Stimulated activated CD8-positive, alpha-beta memory T cell treated with anti-CD3 and anti-CD28 coated beads, Interleukin-15, amount 100 ng/mL, for 24 hours (primary cell): ENCODE measurements around the gene POMT2.
"Not testable (repeated sequence)": the region's sequence is repeated elsewhere in the genome, so short reads cannot be mapped to it uniquely, and the experiment has no call there.

ENCODE experiments used
- DNase-seq: peaks from one replicate; pipeline ENCODE4 v3.0.0-alpha.2; 2020; ENCODE audit warnings: low read depth

POMT2 gene, protein sequence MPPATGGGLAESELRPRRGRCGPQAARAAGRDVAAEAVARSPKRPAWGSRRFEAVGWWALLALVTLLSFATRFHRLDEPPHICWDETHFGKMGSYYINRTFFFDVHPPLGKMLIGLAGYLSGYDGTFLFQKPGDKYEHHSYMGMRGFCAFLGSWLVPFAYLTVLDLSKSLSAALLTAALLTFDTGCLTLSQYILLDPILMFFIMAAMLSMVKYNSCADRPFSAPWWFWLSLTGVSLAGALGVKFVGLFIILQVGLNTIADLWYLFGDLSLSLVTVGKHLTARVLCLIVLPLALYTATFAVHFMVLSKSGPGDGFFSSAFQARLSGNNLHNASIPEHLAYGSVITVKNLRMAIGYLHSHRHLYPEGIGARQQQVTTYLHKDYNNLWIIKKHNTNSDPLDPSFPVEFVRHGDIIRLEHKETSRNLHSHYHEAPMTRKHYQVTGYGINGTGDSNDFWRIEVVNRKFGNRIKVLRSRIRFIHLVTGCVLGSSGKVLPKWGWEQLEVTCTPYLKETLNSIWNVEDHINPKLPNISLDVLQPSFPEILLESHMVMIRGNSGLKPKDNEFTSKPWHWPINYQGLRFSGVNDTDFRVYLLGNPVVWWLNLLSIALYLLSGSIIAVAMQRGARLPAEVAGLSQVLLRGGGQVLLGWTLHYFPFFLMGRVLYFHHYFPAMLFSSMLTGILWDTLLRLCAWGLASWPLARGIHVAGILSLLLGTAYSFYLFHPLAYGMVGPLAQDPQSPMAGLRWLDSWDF

DNA sequence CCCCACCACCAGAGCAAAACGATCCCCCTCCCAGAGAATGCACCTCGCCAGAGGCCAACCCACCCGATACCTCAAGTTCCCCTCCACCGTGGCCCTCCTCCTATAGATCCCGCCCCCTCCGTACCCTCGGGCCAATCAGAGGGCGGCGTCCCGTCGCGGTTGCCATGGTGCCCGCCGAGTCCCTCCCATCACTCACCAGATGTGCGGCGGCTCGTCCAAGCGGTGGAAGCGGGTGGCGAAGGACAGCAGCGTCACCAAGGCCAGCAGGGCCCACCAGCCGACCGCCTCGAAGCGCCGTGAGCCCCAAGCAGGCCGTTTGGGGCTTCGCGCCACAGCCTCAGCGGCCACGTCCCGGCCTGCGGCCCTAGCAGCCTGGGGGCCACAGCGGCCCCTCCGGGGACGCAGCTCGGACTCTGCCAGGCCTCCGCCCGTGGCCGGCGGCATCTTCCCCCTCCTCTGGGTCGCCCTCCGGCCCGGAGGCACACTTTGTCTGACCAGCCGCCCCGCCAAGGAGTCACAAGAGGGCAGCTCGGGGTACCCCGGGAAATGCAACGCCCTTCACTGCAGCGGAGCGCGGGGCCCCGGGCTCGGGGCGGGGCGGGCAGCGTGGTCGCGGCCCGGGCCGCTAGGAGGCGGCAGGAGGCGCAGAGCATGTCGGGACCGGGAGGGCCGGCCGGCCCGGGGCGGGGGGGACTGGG lies at the start of gene POMT2:
POMT2 (minus strand) TSS at position 646 of the 698 bp plus-strand sequence; CDS start at position 444, 202 bp downstream.
- peak; percentile 78 for DNase-seq

DNA sequence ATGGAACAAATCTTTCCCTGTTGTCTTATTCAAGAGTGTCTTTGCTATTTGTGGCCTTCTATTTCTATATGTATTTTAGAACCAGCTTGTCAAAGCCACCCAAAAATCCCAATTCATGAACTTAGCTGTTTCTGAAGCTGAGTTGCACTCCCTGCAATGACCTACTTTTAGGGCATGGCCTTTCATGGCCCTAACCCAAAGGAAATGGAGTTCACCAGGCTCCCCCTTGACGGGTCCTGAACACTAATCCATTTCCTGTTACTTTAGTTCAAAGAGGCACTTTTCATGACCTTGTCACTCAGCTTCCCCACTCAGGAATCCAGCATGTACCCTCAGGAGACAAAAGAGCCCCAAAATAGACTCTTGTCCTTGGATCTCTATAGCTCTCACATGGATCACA lies 48.6 kb upstream of the POMT2 start:
- no peak for DNase-seq

DNA sequence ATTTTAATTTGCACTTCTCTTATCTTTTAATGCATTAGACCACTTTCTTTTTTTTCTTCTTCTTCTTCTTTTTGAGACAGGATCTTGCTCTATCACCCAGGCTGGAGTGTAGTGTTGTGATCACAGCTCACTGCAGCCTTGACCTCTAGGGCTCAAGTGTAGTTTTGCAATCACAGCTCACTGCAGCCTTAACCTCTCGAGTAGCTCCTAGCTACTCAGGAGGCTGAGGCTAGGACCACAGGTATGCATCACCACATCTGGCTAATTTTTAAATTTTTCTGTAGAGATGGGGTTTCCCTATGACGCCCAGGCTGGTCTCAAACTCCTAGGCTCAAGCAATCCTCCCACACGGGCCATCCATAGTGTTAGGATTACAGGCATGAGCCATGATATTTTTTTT lies 43.5 kb upstream of the POMT2 start:
- DNase-seq, result no peak

DNA sequence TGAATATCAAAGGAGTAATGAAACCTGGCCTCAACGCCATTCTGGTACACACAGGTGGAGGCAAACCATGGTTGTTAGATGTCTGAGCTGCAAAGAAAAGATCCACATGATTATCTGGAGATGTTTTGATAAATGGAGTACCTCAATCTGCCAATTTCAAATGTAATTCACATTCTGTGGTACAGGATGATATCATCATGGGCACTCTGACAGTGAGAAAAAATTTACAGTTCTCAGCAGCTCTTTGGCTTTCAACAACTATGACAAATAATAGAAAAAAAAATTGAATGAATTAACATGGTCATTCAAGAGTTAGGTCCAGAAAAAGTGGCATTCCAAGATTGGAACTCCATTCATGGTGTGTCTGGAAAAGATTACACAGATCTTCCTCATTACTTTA lies 38.9 kb upstream of the POMT2 start:
- no peak for DNase-seq

DNA sequence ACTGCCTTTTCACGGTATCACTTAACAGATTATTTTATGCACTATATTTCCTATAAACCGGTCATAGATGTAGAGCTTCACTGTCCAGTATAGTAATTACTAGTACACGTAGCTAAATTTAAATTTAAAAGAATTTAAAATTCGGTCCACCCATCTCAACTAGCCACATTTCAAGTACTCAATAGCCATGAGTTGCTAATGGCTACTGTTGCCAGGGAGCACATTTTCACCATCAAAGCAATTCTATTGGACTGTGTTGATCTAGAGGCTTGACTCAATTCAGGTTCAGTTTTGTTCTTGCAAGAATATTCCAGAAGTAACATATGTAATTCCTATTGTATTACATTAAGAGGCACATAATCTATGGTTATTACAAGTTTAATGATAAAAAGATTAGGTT lies 36.2 kb upstream of the POMT2 start:
- DNase-seq, result no peak

DNA sequence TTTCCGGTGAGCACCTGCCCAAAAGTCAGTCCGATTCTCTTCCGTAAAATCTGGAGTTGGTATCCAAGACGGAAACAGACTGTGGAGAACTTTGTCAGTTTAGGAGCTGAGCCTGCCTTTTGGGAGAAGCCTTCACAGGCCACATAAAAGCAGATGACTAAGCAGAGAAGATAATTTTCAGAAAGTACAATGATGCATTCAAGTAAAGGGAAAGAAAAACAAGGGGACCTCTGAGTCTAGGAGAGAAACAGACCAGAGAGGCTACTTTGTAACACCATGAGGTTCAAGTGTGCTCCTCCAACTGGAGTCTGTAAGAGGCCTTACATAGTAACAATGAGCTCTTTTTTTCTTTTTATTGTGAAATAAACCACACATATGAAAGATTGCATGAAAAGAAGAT lies 35.1 kb upstream of the POMT2 start:
- no peak for DNase-seq

DNA sequence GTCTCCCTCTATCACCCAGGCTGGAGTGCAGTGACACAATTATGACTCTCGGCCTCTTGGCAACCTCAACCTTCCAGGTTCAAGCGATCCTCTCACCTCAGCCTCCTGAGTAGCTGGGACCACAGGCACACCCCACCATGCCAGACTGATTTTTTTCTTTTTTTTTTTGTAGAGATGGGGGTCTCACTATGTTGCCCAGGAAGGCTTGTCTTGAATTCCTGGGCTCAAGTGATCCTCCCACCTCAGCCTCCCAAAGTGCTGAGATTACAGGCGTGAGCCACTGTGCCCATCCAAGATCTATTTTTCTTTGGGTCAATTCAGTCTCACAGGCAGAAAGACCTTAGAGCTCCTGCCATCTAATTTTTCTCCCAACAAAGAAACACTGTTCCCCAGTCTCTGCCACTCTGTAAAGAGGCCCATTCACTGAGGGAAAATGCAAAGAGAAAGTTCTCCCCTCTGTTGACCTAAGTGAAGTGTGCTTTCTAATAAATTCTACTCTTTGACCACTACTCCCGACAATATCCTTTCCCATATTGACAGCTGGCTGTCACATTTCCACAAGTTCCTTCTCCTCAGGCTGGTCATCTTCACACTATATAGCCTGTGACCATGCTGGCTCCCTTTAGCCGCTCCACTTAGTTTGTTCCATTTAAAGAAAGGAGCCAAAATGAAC lies 32.9 kb upstream of the POMT2 start:
- no peak for DNase-seq

DNA sequence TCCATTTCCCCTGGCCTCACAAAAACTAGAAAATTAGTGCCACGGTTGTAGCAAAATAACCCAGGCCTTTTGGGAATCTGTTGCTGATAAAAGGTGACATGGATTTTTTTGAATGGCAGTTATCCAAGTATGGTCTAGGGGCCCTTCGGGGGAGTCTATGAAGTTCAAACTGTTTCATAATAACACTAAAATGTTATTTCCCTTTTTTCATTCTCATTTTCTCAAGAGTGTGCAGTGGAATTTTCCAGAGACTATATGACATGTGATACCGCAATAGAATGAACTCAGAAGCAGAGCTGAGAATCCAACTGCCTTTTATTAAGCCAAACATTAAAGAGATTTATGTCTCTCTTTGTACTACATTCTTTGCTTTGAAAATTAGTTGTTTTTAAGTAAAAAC lies 27.1 kb upstream of the POMT2 start:
- DNase-seq, result no peak

DNA sequence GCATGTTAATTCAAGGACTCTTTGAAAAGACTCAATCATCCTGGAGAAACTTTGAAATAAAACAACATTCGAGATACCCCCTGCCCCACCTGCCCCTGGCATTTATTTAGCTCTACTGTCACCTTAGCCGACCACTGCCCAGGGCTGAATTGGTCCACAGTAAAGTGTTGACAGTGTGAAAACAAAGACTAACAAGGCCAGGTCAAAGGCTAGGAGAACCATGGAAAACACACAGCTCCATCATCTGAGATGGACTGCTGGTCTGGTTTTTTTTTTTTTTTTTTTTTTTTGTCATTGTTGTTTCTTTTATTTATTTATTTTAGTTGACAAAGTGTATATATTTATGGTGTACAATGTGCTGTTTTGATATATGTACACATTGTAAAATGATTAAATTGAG lies 25.8 kb upstream of the POMT2 start:
- DNase-seq, result no peak

DNA sequence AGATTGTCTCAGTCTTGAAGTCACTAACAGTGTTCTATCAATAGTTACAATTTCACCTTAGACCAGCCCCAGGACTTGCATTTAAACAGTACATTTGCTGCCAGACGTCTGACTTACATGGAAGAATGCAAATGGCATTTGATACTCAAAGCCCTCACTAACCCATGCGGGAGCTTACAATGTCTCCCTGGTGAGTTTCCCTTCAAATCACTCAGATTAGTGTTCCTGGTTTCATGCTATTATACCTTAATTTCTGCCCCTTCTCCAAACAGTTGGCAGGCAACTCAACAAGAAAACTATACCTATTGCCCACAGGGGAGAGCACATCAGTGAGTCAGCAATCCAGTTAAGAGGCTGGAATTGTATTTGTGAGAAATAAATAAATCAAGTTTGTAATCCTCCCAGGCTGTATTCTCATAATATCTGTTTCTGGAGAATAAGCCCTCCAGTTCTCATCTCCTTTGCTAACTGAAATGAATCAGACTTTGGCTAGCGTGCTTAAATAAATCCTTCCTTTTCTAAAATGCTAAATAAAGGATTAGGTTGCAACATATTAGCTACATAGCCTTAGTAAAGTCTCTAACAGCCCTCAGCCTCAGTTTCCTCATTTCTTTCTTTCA lies 23.8 kb upstream of the POMT2 start:
- DNase-seq, result no peak

DNA sequence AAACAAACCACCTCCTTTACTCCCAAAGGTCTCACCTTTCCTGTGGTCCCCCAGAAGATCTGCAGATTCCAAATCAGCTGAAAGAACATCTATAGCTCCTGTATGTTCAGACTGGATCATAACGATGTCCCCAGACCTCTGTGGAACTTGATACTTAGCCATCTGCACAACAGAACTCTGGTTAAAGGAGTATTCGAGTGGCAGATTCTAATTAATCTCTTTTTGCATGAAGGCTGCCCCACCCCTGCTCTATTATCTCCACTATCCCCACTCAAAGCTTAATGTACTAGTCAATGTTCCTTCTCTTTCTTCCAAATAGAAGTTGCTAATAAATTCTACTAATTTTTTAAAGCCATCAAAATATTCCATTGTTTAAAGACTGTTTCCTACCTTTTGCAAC lies 23.0 kb upstream of the POMT2 start:
- no peak for DNase-seq

DNA sequence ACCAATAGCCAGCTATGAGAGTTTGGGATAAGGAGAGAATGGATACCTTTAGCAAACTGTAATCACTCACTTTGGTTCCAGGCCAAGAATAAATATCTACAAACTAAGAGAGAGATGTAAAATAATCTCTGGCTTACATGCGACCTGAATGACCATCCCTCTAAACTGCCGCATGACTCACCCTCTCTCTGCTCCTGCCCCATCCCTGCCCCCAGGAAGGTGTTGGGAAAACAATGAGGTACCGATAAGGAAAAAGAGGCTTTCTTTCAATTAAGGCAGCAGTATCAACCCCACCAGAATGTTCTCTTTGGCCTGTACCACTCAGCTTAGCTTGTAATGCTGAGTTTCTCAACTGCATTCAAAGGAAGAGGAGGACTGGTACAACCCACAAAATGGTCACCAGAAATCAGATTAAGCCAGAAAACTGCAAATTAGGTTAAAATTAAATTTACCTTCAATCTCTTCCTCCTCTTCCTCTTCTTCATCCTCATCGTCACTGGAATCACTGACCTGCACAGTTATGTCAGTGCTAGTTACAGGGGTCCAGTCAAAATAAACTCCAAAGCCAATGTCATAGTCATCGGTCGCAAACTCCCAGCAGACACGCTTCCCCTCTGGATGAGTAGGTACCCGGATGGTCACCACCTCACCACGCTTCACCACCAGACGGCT lies 22.2 kb upstream of the POMT2 start:
- no peak for DNase-seq

DNA sequence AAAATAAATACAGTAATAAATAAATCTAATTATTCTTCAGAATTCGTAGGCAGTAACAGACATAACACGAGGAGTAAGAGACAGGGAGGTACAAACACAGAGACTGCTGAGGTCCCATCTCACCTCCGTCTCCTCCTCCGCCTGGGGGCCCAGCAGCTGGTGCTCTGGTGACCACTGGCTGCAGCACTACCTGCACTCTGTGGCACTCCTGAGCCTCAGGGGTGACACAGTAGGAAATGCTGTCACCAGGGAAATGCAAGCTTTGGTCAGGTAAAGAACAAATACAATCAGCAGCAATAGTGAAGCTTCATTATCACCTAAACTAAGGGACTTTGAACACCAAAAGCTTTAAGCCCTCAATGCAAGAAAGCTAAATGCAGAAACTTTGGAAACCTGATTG lies 19.7 kb upstream of the POMT2 start:
- DNase-seq, result no peak

DNA sequence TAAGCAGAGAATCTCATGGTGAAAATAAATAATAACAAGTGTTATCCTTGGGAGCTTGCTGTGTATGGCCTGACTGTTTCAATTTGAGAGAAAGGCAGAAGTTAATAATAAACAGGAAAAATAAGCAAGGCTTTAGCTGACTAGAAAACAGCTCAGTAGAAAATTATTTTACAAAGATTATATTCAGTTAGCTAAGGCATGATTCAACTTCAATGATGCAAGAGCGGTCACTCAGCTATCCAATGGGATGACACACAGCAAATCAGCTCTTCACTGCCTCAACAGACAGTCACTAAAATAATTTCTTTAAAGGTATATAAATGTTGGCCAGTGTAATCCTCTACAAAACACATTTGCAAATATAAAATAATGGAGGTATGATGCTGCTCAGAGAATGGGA lies 18.7 kb upstream of the POMT2 start:
- no peak for DNase-seq

DNA sequence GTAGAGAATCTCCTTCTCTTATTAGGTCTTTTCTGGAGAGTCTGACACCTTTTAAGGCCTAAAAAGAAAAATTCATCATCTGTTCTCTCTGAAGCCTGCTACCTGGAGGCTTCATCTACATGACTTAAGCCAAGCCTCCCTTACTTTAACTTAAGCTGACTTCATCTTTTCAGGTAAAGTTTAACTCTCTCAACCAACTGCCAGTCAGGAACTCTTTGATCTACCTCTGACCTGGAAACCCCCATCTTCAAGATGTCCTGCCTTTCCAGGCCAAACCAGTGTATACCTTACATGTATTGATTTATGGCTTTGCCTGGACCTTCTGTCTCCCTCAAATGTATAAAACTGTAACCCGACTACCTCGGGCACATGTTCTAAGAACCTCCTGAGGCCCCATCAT lies 17.6 kb upstream of the POMT2 start:
- DNase-seq, result no peak

DNA sequence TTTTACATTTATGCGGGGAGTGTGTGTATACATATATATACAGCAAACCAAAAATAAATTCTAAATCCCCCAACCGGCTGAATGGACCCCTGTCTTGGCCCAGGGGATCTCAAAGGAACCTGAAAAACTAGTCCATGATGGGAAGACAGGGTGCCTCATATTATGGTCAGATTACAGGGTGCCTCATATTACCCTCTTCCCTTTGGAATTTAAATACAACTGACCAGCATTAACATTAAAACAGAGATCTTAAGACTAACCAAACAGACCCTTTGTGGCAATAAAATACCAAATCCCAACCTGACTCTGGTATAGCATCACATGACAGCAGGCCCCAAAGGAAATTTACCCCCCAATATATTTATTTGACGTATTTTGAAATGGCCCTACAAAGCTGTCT lies 17.2 kb upstream of the POMT2 start:
- no peak for DNase-seq

DNA sequence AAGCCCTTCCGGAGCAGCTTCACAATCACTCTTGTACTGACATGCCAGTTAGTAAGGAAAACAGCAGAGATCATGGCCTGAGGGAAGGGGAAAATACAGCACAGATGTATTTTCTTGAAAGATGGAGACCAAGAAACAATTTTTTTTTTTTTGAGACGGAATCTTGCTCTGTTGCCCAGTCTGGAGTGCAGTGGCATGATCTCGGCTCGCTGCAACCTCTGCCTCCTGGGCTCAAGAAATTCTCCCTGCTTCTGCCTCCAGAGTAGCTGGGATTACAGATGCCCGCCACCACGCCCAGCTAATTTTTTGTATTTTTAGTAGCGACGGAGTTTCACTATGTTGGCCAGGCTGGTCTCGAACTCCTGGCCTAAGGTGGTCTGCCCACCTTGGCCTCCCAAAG lies 16.6 kb upstream of the POMT2 start:
- not testable (repeated sequence) for DNase-seq

DNA sequence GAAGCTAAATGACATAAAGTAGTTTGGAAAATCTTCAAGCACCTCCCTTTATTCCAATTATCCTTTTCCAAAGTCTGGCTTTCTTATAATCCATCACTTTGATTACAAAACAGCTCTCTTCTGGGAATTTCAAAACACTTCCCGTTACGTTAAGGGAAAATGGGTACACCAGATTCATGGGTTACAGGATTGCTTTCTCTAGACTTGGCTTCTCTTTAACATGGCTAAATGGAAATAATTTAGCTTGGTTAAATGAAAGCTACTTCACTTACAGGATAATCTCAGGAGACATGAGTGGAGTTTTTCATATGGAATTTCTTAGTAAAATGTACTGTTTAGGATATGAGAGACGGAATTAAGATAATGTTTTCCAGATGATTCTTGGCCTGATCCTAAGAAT lies 14.9 kb upstream of the POMT2 start:
- DNase-seq, result no peak

DNA sequence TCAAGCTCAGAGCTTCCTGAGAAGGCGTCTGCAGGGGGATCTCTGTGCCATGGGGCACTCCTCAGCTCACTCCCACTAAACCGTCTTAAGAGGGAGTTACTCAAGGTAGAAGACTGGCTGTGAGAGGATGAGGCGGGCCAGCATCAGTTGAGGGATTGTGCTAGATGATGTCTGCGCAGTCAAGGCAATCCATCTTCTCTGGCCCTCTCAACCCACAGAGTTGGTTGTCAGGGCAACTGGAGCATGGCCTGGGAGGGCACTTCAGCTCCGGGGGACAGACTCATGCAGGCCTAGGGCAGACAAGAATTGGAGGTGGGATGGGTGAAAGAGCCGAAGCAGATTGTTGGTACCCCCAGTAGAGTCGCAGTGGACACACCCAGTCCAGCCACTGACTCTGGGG lies 9.2 kb upstream of the POMT2 start:
- no peak for DNase-seq

DNA sequence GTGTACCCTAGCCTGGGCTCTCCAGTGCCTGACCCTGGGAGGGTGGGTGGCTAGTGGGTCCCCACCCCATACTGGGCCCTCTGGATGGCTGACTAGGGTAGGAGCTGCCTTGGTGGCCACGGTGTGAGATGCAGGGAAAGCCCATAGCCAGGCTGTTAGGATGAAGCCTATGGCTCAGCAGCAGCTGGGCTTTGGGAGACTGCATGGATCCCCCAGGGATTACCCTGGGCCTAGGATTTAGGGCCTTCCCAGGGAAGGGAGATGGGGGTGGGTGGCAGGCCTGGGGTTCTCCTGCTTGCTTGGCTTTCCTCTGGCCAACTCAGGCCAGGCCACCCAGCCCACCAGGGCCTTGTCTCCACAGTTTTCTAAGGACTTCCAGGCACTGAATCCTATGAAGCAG lies 6.4 kb upstream of the POMT2 start:
- DNase-seq, result no peak

DNA sequence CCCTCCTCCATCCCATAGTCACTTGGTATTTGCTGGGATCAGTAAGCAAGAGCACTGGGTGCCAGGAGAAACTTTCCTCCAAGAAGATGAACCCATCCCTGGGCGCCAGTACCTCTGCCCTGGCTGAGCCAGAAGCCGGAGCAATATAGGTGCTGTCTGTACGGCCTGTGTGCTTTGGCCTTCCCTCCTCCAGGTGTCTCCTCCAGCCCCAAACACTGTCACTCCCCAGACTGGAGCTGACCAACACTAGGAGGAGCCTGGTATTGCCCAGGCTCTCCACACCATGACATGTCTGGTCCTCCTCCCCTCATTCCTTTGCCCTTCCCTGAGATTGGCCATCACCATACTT lies 5.0 kb upstream of the POMT2 start:
- DNase-seq, result no peak
